Hepatocyte (in vitro differentiated cells): Measurements from ENCODE around the gene STX4. TPM values are rescaled to one million over a fixed set of nuclear protein-coding genes. Genes with fewer than 3 reads are reported as not detected.
A peak's percentile ranks its signal among the peaks of the same experiment; 100 is the strongest.
"Not testable (repeated sequence)": the region's sequence is repeated elsewhere in the genome, so short reads cannot be mapped to it uniquely, and the experiment has no call there.

Experiments
- DNase-seq: peaks from one replicate; pipeline ENCODE4 v3.0.0-alpha.2; 2016; ENCODE audit warnings: low spot score
- H2AFZ ChIP-seq: fragments of 200-600 bp; sonication (generic); 2 replicates; pipeline ENCODE4 v1.6.0; 2016; ENCODE audit warnings: antibody characterized with exemption, mild to moderate bottlenecking
- H3K27ac ChIP-seq: fragments of 200-600 bp; sonication (generic); 2 replicates; pipeline ENCODE4 v1.5.1; 2016; ENCODE audit warnings: mild to moderate bottlenecking
- H3K27me3 ChIP-seq: fragments of 200-600 bp; sonication (generic); 2 replicates; pipeline ENCODE4 v1.6.1; 2016
- H3K36me3 ChIP-seq: fragments of 200-600 bp; sonication (generic); replicated peaks from 2 replicates; pipeline ENCODE4 v1.5.1; 2016; ENCODE audit warnings: low read depth; ENCODE audit not compliant: insufficient read depth
- H3K4me1 ChIP-seq: fragments of 200-600 bp; sonication (generic); 2 replicates; pipeline ENCODE4 v1.5.1; 2016; ENCODE audit warnings: mild to moderate bottlenecking, moderate library complexity; ENCODE audit not compliant: insufficient read depth
- H3K4me2 ChIP-seq: fragments of 200-600 bp; sonication (generic); 2 replicates; pipeline ENCODE4 v1.6.0; 2016
- H3K4me3 ChIP-seq: fragments of 200-600 bp; sonication (generic); 2 replicates; pipeline ENCODE4 v1.5.1; 2016; ENCODE audit warnings: mild to moderate bottlenecking
- H3K79me2 ChIP-seq: fragments of 200-600 bp; sonication (generic); 2 replicates; pipeline ENCODE4 v1.6.0; 2017; ENCODE audit warnings: mild to moderate bottlenecking
- H3K9me2 ChIP-seq: fragments of 200-600 bp; sonication (generic); replicated peaks from 2 replicates; pipeline ENCODE4 v1.6.0; 2017; ENCODE audit warnings: mild to moderate bottlenecking; ENCODE audit not compliant: insufficient read depth
- H3K9me3 ChIP-seq: fragments of 200-600 bp; sonication (generic); 2 replicates; pipeline ENCODE4 v1.5.1; 2016; ENCODE audit warnings: low read depth, mild to moderate bottlenecking
- H4K20me1 ChIP-seq: fragments of 200-600 bp; sonication (generic); 2 replicates; pipeline ENCODE4 v1.6.0; 2016; ENCODE audit warnings: mild to moderate bottlenecking; ENCODE audit not compliant: insufficient read depth, poor library complexity, severe bottlenecking
- EZH2 ChIP-seq: fragments of 200-600 bp; sonication (generic); IDR thresholded peaks from 2 replicates; pipeline ENCODE4 v1.6.1; 2016; ENCODE audit warnings: antibody characterized with exemption, mild to moderate bottlenecking, borderline replicate concordance
- EZH2phosphoT487 ChIP-seq: fragments of 200-600 bp; sonication (generic); IDR thresholded peaks from one replicate; pipeline ENCODE4 v1.6.1; 2018; ENCODE audit warnings: antibody characterized with exemption, mild to moderate bottlenecking, low read depth, moderate library complexity; ENCODE audit not compliant: unreplicated experiment, severe bottlenecking
- WGBS: methylation state at CpG from one replicate; pipeline ENCODE4 v1.1.6; 2016; ENCODE audit warnings: low lambda C conversion rate; ENCODE audit errors: missing lambda C conversion rate; 5-methylcytosine and 5-hydroxymethylcytosine counted together
- polyA plus RNA-seq: library from polyadenylated mRNA; unstranded; fragments of >200 nt; fragmentation: Nextera tagmentation; extraction: Ambion mirVana; gene quantifications from 2 replicates; pipeline ENCODE4 v1.2.1, GENCODE V29; 2016
- total RNA-seq: library from RNA; depleted of rRNA; stranded (reverse); fragments of >200 nt; gene quantifications from 2 replicates; pipeline ENCODE4 v1.2.3, GENCODE V29; 2014
- TF ChIP-seq, protein P1 (sequence below): fragments of 200-600 bp; sonication (generic); IDR thresholded peaks from 2 replicates; pipeline ENCODE4 v1.5.1; 2016; ENCODE audit warnings: antibody characterized with exemption, mild to moderate bottlenecking; ENCODE audit not compliant: poor library complexity

Gene STX4
- total and polyA plus RNA-seq, 2 experiments from 2014 or later = 25.9 to 72.4 TPM

DNA sequence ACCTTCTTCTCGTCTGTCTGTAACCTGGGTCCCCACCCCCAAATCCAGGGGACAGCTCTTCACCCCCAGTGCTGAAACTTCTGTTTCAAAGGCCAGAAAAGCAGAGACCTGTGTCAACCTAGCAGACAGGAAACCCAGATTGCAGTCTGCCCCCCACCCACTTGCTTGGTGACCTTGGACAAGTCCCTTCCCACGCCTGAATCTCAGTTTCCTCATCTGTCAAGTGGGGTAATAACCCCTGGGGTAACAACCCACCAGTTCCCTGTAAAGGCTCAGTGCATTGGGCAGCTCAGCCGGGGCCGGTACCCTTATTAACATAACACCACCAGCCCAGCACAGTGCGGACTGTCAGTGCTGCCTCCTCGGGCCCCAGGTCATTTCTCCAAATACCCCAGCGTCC, 24.2 kb upstream of the STX4 start:
- Histone ChIP-seq H3K4me2 (no peak overlapping the region), H3K4me3 (no peak overlapping the region), H3K9me3 (no peaks in the 10 kb centered on the region), H3K36me3 (no peaks in the 10 kb centered on the region), H3K79me2 (no peaks in the 10 kb centered on the region), H3K4me1 (no peaks in the 10 kb centered on the region), H4K20me1 (no peaks in the 10 kb centered on the region), H3K27me3 (peaks cover 36% of the 10 kb centered on the region), H3K27ac (no peak overlapping the region), H3K9me2 (no peaks in the 10 kb centered on the region), H2AFZ (no peak overlapping the region)
- 83% methylated on average over 7 of the region's 7 CpGs for WGBS
- DNase-seq = no peak
- TF ChIP-seq, protein P1, sequence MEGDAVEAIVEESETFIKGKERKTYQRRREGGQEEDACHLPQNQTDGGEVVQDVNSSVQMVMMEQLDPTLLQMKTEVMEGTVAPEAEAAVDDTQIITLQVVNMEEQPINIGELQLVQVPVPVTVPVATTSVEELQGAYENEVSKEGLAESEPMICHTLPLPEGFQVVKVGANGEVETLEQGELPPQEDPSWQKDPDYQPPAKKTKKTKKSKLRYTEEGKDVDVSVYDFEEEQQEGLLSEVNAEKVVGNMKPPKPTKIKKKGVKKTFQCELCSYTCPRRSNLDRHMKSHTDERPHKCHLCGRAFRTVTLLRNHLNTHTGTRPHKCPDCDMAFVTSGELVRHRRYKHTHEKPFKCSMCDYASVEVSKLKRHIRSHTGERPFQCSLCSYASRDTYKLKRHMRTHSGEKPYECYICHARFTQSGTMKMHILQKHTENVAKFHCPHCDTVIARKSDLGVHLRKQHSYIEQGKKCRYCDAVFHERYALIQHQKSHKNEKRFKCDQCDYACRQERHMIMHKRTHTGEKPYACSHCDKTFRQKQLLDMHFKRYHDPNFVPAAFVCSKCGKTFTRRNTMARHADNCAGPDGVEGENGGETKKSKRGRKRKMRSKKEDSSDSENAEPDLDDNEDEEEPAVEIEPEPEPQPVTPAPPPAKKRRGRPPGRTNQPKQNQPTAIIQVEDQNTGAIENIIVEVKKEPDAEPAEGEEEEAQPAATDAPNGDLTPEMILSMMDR = no peak
- TF ChIP-seq EZH2phosphoT487 (no peak), EZH2 (no peak)

DNA sequence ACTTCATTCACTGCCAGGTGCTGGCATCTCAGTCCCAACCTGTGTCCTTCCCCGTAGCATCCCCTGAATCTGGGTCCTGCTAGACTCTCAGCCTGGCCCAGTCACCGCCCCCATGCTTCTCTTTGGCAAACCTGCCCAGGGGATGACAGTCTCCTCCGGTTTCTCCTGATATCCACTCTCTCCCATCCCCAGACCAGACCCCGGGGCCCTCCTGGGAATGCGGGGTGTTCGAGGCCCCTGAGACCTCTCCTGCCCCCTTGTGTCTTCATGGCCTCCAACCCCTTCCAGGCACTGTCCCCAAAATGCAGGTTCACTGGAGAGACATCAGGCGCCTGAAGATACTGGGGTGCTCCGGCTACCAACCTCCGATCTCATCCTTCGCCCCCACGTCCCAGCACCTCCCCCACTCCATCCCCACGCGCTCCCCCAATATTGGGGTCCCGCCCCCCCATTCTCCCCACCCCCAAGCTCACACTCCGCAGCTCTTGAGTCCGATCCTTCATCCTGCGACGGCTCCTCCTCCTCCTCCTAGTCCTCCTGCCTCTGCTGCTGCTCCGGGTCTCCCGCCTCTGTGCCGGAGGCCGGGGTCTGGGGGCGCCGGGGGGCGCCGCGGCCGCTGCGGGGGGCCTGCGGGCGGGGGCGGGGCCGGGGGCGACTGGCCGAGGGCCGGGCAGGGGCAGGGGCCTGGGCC, 23.3 kb upstream of the STX4 start:
- Histone ChIP-seq H3K36me3 (no peaks in the 10 kb centered on the region), H2AFZ (no peak overlapping the region), H3K9me2 (no peaks in the 10 kb centered on the region), H3K4me3 (no peak overlapping the region), H3K79me2 (no peaks in the 10 kb centered on the region), H3K4me2 (peak overlapping the region; percentile 68), H4K20me1 (no peaks in the 10 kb centered on the region), H3K9me3 (no peaks in the 10 kb centered on the region), H3K4me1 (no peaks in the 10 kb centered on the region), H3K27ac (no peak overlapping the region), H3K27me3 (peaks cover 36% of the 10 kb centered on the region)
- no peak for TF ChIP-seq EZH2phosphoT487
- TF ChIP-seq, protein P1 = no peak
- WGBS = 16% methylated on average over 23 of the region's 36 CpGs
- no peak for DNase-seq

DNA sequence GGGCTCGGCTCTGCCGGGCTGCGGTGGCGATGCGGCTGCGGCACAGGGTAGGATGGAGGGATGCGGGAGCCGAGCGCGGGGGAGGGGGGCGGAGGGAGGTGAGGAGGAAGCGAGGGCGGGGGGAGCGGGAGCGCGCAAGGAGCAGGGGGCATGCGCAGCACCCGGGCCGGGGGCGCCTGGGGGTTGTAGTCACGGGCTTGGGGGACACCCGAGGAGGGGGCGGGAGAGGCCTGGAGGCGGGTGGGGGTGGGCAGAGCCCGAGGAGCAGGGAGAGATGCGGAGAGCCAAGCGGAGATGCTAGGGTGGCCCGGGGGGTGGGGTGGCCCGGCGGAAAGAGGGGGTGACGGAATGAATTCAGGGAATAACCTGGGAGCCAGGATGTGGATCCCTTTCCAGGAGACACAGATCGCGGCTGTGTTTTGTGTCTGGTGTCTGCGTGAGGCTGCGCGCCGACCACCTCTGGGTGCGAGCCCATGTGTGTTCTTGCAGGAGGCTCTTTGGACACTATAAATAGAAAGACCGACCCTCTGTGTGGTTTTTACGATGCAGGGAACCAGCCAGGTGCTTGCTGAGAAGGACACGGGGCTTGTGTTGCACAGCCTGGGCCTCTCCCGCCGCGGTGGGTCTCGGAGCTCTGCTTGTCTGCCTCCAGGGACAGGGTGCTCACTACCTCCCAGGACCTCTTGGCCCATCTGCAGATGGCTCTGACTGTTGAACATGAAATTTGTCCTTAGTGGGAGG, 22.6 kb upstream of the STX4 start, which contains the start of gene STX1B:
STX1B (minus strand) TSS at position 54 of the 741 bp plus-strand sequence. CDS start 242 bp downstream, outside the sequence.
- peak within 1 kb of the TSS; percentile 26 for H2AFZ ChIP-seq
- TF ChIP-seq, protein P1 = no peak
- TF ChIP-seq EZH2phosphoT487 = no peak
- no peak for TF ChIP-seq EZH2
- H3K4me1 ChIP-seq = no peaks in the 10 kb centered on the region
- H4K20me1 ChIP-seq = no peaks in the 10 kb centered on the region
- H3K4me3 ChIP-seq = no peak within 1 kb of the TSS
- no peaks in the 10 kb centered on the region for H3K9me3 ChIP-seq
- H3K27ac ChIP-seq = no peak within 1 kb of the TSS
- H3K79me2 ChIP-seq = no peaks in the 10 kb centered on the region
- H3K9me2 ChIP-seq = no peaks in the 10 kb centered on the region
- peak within 1 kb of the TSS; percentile 73 for H3K4me2 ChIP-seq
- DNase-seq = peak; percentile 55
- H3K27me3 ChIP-seq = peaks cover 36% of the 10 kb centered on the region
- H3K36me3 ChIP-seq = no peaks in the 10 kb centered on the region
- 23% methylated on average over 26 of the region's 45 CpGs for WGBS

DNA sequence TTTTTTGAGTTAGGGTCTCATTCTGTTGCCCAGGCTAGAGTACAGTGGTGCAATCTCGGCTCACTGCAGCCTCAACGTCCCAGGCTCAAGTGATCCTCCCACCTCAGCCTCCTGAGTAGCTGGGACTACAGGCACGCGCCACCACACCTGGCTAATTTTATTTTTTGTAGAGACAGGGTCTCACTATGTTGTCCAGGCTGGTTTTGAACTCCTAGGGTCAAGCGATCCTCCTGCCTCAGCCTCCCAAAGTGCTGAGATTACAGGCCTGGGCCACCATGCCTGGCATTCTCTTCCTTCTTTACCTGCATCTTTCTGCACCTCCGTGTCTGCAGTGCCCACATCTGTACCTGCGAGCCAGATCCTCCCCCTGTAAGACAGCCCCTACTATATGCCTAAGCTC, 21.5 kb upstream of the STX4 start:
- not testable (repeated sequence) for DNase-seq, H4K20me1 ChIP-seq, H3K4me2 ChIP-seq, H2AFZ ChIP-seq, H3K4me3 ChIP-seq, H3K27ac ChIP-seq, H3K4me1 ChIP-seq, H3K9me2 ChIP-seq, H3K79me2 ChIP-seq, H3K36me3 ChIP-seq, H3K9me3 ChIP-seq
- WGBS = 91% methylated on average over 7 of the region's 7 CpGs
- H3K27me3 ChIP-seq = peaks cover 36% of the 10 kb centered on the region

DNA sequence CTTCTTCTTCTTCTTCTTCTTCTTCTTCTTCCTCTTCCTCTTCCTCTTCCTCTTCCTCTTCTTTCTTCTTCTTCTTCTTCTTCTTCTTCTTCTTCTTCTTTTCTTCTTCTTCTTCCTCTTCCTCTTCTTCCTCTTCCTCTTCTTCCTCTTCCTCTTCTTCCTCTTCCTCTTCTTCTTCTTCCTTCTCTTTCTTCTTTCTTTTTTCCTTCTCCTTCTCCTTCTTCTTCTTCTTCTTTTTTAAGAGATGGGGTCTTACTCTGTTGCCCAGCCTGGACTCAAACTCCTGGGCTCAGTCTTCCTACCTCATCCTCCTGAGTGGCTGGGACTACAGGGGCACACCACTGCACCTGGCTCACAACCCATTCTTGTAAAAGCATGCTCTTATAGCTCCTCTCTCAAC, 20.1 kb upstream of the STX4 start:
- H4K20me1 ChIP-seq, H3K27ac ChIP-seq, H3K36me3 ChIP-seq, H3K4me1 ChIP-seq, H3K4me2 ChIP-seq, H3K9me2 ChIP-seq, H2AFZ ChIP-seq, DNase-seq, H3K4me3 ChIP-seq, H3K79me2 ChIP-seq, H3K9me3 ChIP-seq: not testable (repeated sequence)
- peaks cover 28% of the 10 kb centered on the region for H3K27me3 ChIP-seq
